Measurements from ENCODE around the gene WDR90.

WDR90 gene

DNA sequence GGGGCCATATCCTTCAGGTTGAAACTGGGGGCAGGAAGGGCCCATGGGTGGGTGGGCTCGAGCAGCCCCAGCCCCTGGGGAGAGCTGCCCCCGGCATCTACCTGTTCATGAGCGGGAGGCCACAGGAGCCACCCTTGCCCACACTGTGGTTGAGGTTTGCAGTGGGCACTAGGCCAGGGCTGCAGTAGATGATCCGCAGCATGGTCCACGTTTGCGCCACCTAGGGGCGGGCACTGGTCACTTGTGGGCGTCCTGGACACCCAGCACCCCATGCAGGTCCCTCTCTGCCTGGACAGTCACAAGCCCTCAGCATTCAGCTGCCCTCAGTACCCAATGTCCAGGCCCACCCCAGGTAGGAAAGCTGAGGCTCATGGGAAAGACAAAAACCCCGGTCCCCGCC is 36.8 kb downstream of the WDR90 start (continued):
- TF ChIP-seq, protein P1, sequence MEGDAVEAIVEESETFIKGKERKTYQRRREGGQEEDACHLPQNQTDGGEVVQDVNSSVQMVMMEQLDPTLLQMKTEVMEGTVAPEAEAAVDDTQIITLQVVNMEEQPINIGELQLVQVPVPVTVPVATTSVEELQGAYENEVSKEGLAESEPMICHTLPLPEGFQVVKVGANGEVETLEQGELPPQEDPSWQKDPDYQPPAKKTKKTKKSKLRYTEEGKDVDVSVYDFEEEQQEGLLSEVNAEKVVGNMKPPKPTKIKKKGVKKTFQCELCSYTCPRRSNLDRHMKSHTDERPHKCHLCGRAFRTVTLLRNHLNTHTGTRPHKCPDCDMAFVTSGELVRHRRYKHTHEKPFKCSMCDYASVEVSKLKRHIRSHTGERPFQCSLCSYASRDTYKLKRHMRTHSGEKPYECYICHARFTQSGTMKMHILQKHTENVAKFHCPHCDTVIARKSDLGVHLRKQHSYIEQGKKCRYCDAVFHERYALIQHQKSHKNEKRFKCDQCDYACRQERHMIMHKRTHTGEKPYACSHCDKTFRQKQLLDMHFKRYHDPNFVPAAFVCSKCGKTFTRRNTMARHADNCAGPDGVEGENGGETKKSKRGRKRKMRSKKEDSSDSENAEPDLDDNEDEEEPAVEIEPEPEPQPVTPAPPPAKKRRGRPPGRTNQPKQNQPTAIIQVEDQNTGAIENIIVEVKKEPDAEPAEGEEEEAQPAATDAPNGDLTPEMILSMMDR (tag by site-specific recombination; IDR thresholded peaks at IDR 0.05), result peak; percentile 73
- TF ChIP-seq MYNN (tag by site-specific recombination; IDR thresholded peaks at IDR 0.05; ENCODE audit: borderline replicate concordance), result no peak
- TF ChIP-seq ZBTB8A (tag by site-specific recombination; IDR thresholded peaks at IDR 0.05), result 0 out of 2 replicates have a peak, but pooled peaks have one; percentile 22
- TF ChIP-seq TSHZ1 (tag by site-specific recombination; IDR thresholded peaks at IDR 0.05; ENCODE audit: borderline replicate concordance), result no peak
- peak; percentile 76 for TF ChIP-seq ZBTB44 (tag by site-specific recombination; IDR thresholded peaks at IDR 0.05)

DNA sequence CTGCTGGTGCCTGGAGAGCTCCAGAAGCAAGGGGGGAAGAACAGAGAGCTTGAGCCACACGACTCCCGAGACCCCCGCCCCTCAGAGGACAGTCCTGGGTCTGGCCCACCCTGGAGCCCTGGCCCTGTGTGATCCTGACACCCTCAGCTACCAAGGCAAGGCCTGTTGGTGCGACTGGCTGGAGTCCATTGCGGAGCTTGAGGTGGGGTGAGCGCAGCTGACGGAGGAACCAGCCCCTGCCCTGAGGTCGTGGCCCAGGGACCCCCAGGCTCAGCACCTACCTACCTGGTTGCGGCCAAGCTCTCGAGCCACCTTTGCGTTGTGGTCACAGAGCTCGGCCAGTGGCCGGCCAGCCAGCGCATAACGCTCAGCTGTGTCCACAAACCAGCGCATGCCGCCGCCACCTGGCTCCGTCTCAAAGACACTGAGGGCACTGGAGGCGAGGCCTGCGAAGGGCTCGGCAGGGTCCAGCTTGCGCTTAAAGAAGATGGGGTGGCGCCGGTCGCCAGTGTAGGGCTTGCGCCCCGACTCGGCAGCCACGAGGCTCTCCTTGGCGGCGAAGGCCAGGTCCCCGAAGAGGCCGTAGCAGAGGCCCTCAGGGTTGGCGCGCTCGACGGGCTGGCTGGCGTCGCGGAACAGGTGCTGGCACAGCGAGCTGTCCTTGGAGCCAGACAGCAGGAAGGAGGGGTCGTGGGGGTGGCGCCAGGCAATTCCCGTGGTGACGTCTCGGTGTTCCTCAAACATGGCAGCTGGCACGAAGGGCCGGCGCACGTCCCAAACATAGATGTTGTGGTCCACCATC is 37.5 kb downstream of the WDR90 start:
- ChIA-PET POLR2A (interaction anchor here (0.5 to 1.5 kb wide), 4 partner anchors 9 to 102 kb away, joined by 3 to 6 read pairs (median 4); partner anchors contain the start of genes CHTF18 and RPUSD1), CTCF (interaction anchor here (0.6 to 1.8 kb wide), 5 partner anchors 9 to 102 kb away, joined by 3 read pairs; partner anchors contain the start of genes CHTF18 and RPUSD1)
- Histone ChIP-seq H3K4me3 (ENCODE audit: low read depth, low read length) (no peak overlapping the region), H3K27ac (ENCODE audit: extremely low read depth, low read depth, low read length) (no peak overlapping the region), H3K4me1 (ENCODE audit: control insufficient read depth, insufficient read depth, low read length) (peaks cover 6% of the 10 kb centered on the region; the same call in 1 of the 2 replicates), H3K9me3 (ENCODE audit: control insufficient read depth, insufficient read depth, low read depth, low read length) (no peaks in the 10 kb centered on the region), H3K36me3 (ENCODE audit: control insufficient read depth in 2 of 2, insufficient read depth in 1 of 2, low read length in 2 of 2) (peaks cover 3 to 63% of the 10 kb centered on the region in 2 experiments; a peak in 1 of 3 replicates)
- TF ChIP-seq ZNF146 (tag by site-specific recombination; IDR thresholded peaks at IDR 0.05) (no peak), ZNF555 (tag by site-specific recombination; conservative IDR thresholded peaks at IDR 0.05) (no peak), ZNF248 (tag by site-specific recombination; IDR thresholded peaks at IDR 0.05) (no peak), ZXDB (tag by site-specific recombination; IDR thresholded peaks at IDR 0.05) (no peak), ZBTB1 (tag by site-specific recombination; IDR thresholded peaks at IDR 0.05) (no peak), ZNF501 (tag by site-specific recombination; IDR thresholded peaks at IDR 0.05) (no peak), ZNF221 (tag by site-specific recombination; IDR thresholded peaks at IDR 0.05; ENCODE audit: borderline replicate concordance) (no peak)

DNA sequence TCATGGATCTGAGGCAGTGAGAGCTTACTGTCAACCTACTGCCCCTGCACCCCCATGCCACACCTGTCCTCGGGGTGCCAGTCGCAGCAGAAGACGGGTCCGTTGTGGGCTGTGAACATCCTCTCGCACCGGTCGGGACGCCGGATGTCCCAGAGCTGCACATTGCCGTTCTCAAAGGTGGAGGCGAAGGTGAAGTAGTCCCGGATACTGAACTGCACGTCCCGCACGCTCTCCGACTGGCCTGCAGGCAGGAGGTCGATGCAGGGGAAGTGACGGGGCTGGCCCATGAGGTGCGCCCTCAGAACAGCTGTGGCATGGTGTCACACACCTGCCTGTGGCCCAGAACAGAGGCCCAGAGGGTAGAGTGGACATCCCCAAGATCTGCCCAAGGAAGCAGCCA is 38.3 kb downstream of the WDR90 start:
- peaks cover 0 to 55% of the 10 kb centered on the region in 2 experiments; a peak in 1 of 3 replicates for H3K36me3 ChIP-seq (ENCODE audit: control insufficient read depth in 2 of 2, insufficient read depth in 1 of 2, low read length in 2 of 2)
- H3K4me1 ChIP-seq (ENCODE audit: control insufficient read depth, insufficient read depth, low read length), result no peaks in the 10 kb centered on the region
- ChIA-PET CTCF (interaction anchor here (0.6 kb wide), 1 partner anchor 101 kb away, joined by 3 read pairs; the partner anchor contains the start of genes CHTF18 and RPUSD1), POLR2A (interaction anchor here (0.5 to 1.5 kb wide), 4 partner anchors 8 to 123 kb away, joined by 3 to 6 read pairs (median 4); partner anchors contain the start of genes CHTF18 and RPUSD1)
- no peak overlapping the region for H3K4me3 ChIP-seq (ENCODE audit: low read depth, low read length)
- no peaks in the 10 kb centered on the region for H3K9me3 ChIP-seq (ENCODE audit: control insufficient read depth, insufficient read depth, low read depth, low read length)
- H3K27ac ChIP-seq (ENCODE audit: extremely low read depth, low read depth, low read length), result no peak overlapping the region
- no peak for TF ChIP-seq ZNF544 (tag by site-specific recombination; IDR thresholded peaks at IDR 0.05)
- no peak for TF ChIP-seq KLF7 (tag by site-specific recombination; IDR thresholded peaks at IDR 0.05; ENCODE audit: borderline replicate concordance)
- TF ChIP-seq ZNF133 (tag by site-specific recombination; IDR thresholded peaks at IDR 0.05), result no peak
- no peak for TF ChIP-seq ZNF23 (tag by site-specific recombination; IDR thresholded peaks at IDR 0.05; ENCODE audit: borderline replicate concordance)
- no peak for TF ChIP-seq ZNF292 (tag by site-specific recombination; IDR thresholded peaks at IDR 0.05; ENCODE audit: borderline replicate concordance, low read depth)
- no peak for TF ChIP-seq ZNF37A (tag by site-specific recombination; IDR thresholded peaks at IDR 0.05)
- no peak for TF ChIP-seq MYNN (tag by site-specific recombination; IDR thresholded peaks at IDR 0.05; ENCODE audit: borderline replicate concordance)
- no peak for TF ChIP-seq ZSCAN30 (tag by site-specific recombination; IDR thresholded peaks at IDR 0.05)

Data from HEK293 (cell line).